SIG-M5 treated with dmso at 0.1 percent for 504 hours (cell line): Measurements from ENCODE around the gene FABP7.
"Not testable (repeated sequence)": the region's sequence is repeated elsewhere in the genome, so short reads cannot be mapped to it uniquely, and the experiment has no call there.

Source experiments
- DNase-seq: peaks from one replicate; lab custom pipeline; 2025; ENCODE audit not compliant: unreplicated experiment; lab: John Stamatoyannopoulos, UW

The FABP7 gene

GRCh38 chr6:122779667-122780066 is at the start of gene FABP7:
TSS of gene FABP7 (plus strand) at chr6:122779716. CDS start at chr6:122779795, 79 bp downstream.
- DNase-seq: no peak

- no peak for DNase-seq
Observed at GRCh38 chr6:122730334-122730733, 49.2 kb upstream of the FABP7 start.

GRCh38 chr6:122730775-122731386 is 48.6 kb upstream of the FABP7 start:
- DNase-seq: peak; percentile 62

DNA sequence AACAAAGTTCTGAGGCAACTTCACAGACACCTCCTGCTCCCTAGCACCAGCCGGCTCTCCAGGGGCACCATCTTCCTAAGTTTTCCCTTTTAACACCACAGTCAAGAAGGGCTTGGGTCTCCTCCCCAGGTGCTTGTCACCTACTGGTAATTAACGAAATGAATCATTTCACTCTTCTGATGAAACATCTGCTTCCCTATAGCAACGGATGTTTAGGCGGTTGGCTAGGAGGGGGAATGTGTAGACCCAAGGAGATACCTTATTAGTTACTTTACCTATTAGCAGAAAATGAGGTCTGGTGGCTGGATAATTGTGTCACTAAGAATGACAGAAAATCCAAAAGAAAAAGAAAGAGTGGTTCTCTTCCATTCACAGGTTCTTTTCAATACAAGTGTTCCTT is 46.3 kb upstream of the FABP7 start:
- no peak for DNase-seq

- no peak for DNase-seq
Observed at GRCh38 chr6:122734529-122735395, 44.8 kb upstream of the FABP7 start.

DNA sequence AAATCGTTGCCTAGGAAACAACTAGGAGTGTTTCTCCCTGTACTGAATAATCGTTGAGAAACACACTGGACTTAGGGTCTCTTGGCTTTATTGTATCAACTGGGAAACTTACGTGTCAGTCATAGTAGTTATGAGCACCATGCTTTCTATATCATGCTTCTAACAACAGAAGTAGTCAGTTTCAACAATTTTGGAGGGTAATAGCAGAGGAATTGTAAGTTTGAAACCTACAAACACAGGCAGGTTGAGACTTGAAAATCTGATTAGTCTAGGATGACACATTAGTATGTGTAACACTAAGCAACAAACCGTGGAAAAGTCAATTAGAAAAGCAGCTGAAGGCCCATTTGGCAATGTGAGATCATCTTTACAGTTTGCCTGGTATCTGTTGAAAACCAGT is 43.9 kb upstream of the FABP7 start:
- no peak for DNase-seq

DNA sequence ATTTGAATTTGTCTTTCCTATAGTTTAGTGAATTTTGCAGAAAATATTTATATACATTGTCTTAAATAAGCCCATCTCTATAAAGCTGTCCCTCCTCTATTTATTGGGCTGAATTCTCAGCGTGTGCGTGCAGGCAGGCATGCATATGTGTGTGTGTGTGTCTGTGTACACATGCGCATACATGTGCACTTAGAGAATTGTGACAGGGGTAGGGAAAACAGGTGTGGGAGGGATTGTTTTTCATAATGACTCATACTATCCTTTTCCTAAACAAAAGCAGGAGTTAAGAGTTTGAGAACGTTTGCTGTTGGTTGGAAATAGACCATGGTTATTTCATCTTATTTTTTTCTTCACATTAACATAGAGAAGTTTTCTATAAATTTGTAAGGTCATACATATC is 43.4 kb upstream of the FABP7 start:
- DNase-seq: no peak

- no peak for DNase-seq
Observed at GRCh38 chr6:122736616-122737015, 42.9 kb upstream of the FABP7 start.

DNA sequence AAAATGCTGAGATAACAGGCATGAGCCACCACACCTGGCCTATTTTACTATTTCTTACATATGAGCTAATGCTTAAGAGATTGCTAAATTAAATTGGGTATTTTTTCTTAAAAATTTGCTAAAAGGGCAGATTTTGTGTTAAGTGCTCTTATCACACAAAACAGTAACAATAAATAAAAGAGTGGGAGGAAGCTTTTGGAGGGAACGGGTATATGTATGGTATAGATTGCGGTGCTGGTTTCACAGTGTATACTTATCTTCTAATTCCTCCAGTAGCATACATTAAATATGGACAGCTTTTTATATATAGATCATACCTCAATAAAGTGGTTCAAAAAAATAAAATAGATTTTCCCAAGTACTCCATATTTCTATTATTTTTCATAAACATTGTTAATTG is 39.4 kb upstream of the FABP7 start:
- DNase-seq: no peak

GRCh38 chr6:122740936-122741335 is 38.6 kb upstream of the FABP7 start:
- DNase-seq: no peak

- DNase-seq: not testable (repeated sequence)
Observed at GRCh38 chr6:122744247-122744646, 35.3 kb upstream of the FABP7 start.

DNA sequence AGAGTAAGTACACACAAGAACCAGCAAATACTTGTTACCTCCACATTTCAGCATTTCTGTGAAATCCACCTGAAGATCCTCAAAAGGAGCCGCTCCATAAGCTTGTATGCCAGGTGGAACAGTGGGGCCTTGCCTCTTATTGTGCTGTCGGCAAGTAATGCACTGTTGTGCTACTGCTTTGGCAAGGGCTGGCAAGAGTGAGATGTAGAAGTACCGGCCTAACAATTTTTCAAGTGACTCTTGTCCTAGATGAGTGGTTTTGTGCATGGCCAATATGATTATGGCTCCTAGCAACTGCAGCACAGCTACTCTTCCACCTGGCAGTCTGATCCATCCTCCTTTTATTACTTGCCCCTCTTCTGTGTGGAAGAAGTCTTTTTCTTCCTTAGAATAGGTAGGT is 34.7 kb upstream of the FABP7 start:
- DNase-seq: not testable (repeated sequence)

- DNase-seq: no peak
Observed at GRCh38 chr6:122746688-122747087, 32.8 kb upstream of the FABP7 start.

DNA sequence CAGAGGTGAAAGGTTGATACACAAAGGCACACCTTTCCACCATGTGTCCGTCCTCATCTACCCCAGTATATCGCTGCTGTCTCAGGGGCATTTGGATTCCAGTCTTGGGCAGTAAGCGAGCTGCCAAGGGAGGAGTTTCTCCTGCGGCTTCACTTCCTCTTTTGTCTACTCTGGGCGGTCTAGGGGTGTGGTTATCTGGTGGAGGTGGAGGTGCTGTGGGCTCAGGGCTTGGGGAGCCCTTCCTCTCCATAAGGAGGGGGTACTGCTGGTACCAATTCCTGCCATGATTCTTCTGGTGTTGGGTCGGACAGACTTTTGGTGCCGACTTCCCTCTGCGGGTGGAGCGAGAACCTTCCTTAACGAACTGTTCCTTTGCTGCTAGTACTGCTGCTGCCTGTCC is 31.9 kb upstream of the FABP7 start:
- peak; percentile 34 for DNase-seq

- DNase-seq: not testable (repeated sequence)
Observed at GRCh38 chr6:122748945-122749344, 30.6 kb upstream of the FABP7 start.

GRCh38 chr6:122749451-122750050 is 30.0 kb upstream of the FABP7 start:
- no peak for DNase-seq

- DNase-seq: no peak
Observed at GRCh38 chr6:122751326-122751725, 28.2 kb upstream of the FABP7 start.

DNA sequence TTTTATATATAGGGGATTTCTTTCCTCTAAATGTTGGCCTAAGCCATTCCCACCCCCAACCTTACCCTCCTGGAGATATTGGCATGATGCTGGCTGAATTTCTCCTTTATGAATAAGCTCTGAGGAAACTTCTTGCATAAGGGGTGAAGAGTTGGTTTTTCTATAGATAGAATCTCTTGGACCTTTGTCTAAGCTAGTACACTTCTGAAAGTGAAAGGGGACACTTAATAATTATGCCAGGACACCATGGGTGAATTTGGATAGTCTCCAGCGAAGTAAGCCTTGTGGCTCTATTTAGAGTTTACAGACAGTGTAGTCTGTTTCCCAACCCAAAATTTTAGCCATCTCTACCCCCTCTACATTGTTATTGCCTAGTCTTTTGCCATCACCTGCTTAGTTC is 27.1 kb upstream of the FABP7 start:
- DNase-seq: peak; percentile 62

DNA sequence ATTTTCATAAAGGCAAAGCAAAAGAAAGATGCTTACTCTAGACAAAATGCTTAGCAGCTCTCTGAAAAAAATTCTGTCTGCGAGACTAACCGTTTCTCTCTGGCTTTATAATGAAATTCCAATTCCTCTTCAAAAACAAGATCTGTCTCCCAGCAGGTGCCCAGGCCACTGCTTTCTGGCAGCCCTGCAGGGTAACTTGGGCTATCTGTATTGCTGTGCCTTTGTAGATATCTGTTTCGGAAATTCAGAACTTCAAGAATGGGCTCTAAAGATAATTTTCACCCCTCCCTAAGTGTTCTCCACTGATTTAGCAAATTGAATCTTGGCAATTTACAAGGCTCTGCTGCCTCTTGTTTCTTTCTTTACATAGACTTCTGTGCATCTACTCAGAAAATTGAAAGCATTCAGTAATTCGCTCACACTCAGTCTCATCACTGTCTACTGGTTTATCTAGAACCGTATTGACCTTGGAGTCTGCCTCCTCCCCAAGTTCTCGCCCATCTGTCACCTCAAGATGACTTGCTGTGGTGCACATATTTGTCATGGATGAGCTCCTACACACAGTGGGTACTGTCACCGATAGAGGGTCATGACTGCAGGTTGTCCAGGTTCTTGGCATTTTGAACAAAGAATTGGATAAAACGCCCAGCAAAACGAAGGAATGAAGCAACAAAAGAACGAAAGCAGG is 26.4 kb upstream of the FABP7 start:
- DNase-seq: no peak

GRCh38 chr6:122753688-122754056 is 25.8 kb upstream of the FABP7 start:
- no peak for DNase-seq

DNA sequence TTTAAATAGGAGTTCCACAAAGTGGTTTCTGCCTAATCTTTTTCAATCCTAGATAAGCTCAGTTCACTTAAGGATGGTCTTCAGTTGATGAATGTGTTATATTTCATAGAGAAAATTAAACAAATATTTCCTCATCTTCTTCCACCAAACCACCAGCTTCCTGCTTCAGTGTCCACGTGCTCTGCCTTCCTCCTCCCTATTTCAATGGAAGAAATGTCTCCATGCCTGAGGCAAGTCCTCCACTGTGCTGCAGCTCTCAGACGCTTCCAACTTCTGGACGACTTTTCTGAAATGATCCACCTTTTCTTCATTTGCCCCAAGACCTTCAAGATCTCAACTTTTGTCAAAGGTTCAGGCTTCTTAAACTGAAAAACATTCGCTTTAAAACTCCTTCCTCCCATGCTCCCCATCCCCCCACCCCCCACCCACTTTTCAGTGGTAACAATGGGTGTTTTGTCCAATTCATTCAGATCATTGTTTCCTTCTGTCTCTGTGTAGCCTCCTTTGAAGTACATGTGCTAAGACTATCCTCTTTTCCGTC is 25.3 kb upstream of the FABP7 start:
- DNase-seq: peak; percentile 9
